Motor neuron (in vitro differentiated cells): ENCODE results near the gene SLC49A4. TPM values are rescaled to one million over a fixed set of nuclear protein-coding genes. Genes with fewer than 3 reads are reported as not detected.

Experiments
- ATAC-seq, 8 experiments: fragments of 200-7000 bp; cut with Tn5 transposase; replicated peaks in 6 of 8; 2 replicates each; pipeline ENCODE4 v1.8.0; 2021; ENCODE audit warnings: mild to moderate bottlenecking in 8 of 8, moderate library complexity in 8 of 8
- H3K27ac ChIP-seq, 2 donors: fragments of 250-450 bp; sonication (Bioruptor Pico); 2 replicates each; pipeline ENCODE4 v1.9.0; 2021; ENCODE audit warnings: antibody characterized with exemption in 2 of 2, mild to moderate bottlenecking in 2 of 2, moderate library complexity in 1 of 2
- H3K4me1 ChIP-seq, 2 donors: fragments of 250-450 bp; sonication (Bioruptor Pico); replicated peaks in 1 of 2; 2 replicates each; pipeline ENCODE4 v1.6.1; 2021; ENCODE audit warnings: antibody characterized with exemption in 2 of 2, mild to moderate bottlenecking in 2 of 2, moderate library complexity in 1 of 2
- H3K4me3 ChIP-seq, 5 donors: fragments of 250-450 bp; sonication (Bioruptor Pico); 2 replicates each; pipeline ENCODE4 v1.9.0; 2021; ENCODE audit warnings: antibody characterized with exemption in 5 of 5, mild to moderate bottlenecking in 5 of 5, moderate library complexity in 4 of 5
- WGBS, 10 experiments: fragments of 450-650 bp; shearing (Covaris generic); methylation state at CpG; one replicate each; pipeline ENCODE4 v1.0.0; 2022; 5-methylcytosine and 5-hydroxymethylcytosine counted together
- in situ Hi-C, 9 experiments: fragments of 400-800 bp; cut with MboI; loops; one replicate each; pipeline ENCODE4 v1.15.0; 2021; ENCODE audit warnings: low sequenced_read_pairs in 9 of 9, low pct_unique_long_range_greater_than_20kb in 2 of 9; ENCODE audit not compliant: unreplicated experiment in 9 of 9
- total RNA-seq, 8 experiments: library from RNA; unstranded; fragments of 300-600 nt; gene quantifications; 2 replicates each; pipeline versions ENCODE4 v1.2.3 to v1.2.4, GENCODE V29; 2022

The SLC49A4 gene
- total RNA-seq, 8 experiments from 2014 or later = 5.9 to 20.0 (median 10.3) TPM

DNA sequence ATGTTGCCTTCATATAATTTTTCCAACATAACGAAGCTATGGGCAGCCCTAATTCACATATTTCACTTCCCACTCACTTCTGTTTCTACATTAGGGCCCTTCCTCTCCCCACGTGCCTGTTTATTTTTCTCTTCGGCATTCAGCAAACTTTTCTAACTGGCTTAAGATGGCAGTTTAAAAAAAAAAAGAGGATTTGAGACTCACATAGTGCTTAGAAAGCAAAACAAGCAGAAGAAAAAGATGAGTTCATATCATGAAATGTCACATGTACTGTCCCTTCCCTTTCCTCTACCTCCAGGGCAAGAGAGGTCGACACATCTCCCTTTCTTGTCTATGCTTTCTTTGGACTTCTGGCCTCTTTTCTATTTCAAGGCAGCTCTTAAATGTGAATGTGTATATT, 30.6 kb downstream of the SLC49A4 start:
- Histone ChIP-seq H3K4me1 (no peaks in the 10 kb centered on the region), H3K27ac (no peak overlapping the region), H3K4me3 (no peak overlapping the region)
- 58 to 96% (median 82%) methylated on average over 1 to 4 of the region's 4 CpGs for WGBS, 10 experiments
- in situ Hi-C loops = no loop called here
- no peak for ATAC-seq

GRCh38 chr3:122826278-122826677, 31.4 kb downstream of the SLC49A4 start:
- no peak overlapping the region for H3K27ac ChIP-seq
- 100% methylated on average over 1 of the region's 1 CpG; no CpG with 5 or more reads in 3 of the 10 experiments for WGBS, 10 experiments
- H3K4me1 ChIP-seq = no peaks in the 10 kb centered on the region
- in situ Hi-C loops = no loop called here
- H3K4me3 ChIP-seq = no peak overlapping the region
- ATAC-seq = no peak

DNA sequence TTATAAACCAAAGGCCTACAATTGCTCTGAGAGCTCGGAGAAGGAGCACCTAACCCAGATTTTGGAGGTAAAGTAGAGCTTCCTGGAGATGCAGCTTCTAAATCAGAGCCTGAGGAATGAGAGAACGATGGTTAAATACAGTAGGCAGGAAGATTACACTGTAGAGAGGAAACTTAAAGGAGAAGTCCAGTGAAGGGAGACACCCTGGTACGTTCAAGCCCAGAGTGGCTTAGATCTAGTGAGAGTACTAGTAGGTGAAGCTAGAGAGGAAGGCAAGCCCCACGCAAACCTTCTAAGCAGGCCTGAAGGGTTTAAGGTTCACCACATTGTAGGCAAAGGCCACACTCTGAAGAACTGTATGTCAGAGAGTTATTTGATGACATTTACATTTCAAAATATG, 33.4 kb downstream of the SLC49A4 start:
- no peak for ATAC-seq
- in situ Hi-C loops = no loop called here
- H3K27ac ChIP-seq = no peak overlapping the region
- H3K4me3 ChIP-seq = no peak overlapping the region
- H3K4me1 ChIP-seq = no peaks in the 10 kb centered on the region
- 83 to 100% (median 94%) methylated on average over 1 to 4 of the region's 4 CpGs for WGBS, 10 experiments

- ATAC-seq = no peak
- Histone ChIP-seq H3K4me3 (no peak overlapping the region), H3K4me1 (no peaks in the 10 kb centered on the region), H3K27ac (no peak overlapping the region)
- in situ Hi-C loops = no loop called here
- WGBS, 10 experiments = 71 to 100% (median 90%) methylated on average over 1 to 2 of the region's 2 CpGs; no CpG with 5 or more reads in 1 of the 10 experiments
Observed at GRCh38 chr3:122835590-122835989, 40.7 kb downstream of the SLC49A4 start.

DNA sequence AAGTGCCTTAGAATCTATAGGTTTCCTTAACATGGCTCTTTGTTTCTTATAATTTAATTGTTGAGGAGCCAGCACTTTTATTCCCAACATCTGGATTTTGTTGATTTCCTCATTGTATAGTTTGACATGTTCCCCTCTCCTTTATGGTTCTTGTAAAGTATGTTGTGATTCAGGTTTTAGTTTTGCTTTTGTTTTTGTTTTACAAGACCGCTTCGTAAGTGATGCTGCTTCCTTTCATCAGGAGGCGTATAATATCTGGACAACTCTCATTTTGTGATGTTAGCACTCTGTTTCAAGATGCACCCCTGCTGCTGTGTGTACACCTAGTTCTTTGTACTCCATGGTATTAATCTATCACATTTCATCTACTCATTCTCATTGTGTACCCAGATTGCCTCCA, 48.7 kb downstream of the SLC49A4 start:
- 50 to 87% (median 67%) methylated on average over 3 of the region's 3 CpGs for WGBS, 10 experiments
- no peak for ATAC-seq
- no peaks in the 10 kb centered on the region for H3K4me1 ChIP-seq
- in situ Hi-C loops = no loop called here
- no peak overlapping the region for H3K4me3 ChIP-seq
- no peak overlapping the region for H3K27ac ChIP-seq

DNA sequence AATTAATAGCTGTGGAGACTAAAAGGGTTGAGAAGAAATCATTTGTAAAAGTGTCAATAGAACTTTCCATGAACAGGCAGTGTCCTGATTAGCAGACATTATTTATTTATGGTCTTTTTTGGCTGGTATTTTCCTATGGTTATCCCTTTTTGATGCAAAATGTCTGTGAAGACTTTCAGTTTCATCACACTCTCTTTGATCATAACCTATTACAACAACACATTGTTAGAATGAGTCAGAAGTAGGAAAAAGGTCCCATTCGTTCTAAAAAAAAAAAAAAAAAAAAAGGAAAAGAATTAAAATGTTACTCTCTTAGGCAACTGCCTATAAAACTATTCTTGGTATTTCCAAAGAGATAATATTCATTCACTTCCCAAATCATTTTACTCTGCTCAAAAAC, 62.1 kb downstream of the SLC49A4 start:
- in situ Hi-C loops = no loop called here
- 0 to 83% (median 56%) methylated on average over 1 of the region's 1 CpG; no CpG with 5 or more reads in 1 of the 10 experiments for WGBS, 10 experiments
- Histone ChIP-seq H3K27ac (no peak overlapping the region), H3K4me1 (no peaks in the 10 kb centered on the region), H3K4me3 (no peak overlapping the region)
- peak in 2 of 8 experiments; percentile 23 to 35 for ATAC-seq

GRCh38 chr3:122858373-122858772, 63.5 kb downstream of the SLC49A4 start:
- 13 to 90% (median 71%) methylated on average over 1 of the region's 1 CpG; no CpG with 5 or more reads in 1 of the 10 experiments for WGBS, 10 experiments
- no peaks in the 10 kb centered on the region for H3K4me1 ChIP-seq
- in situ Hi-C loops = no loop called here
- no peak overlapping the region for H3K4me3 ChIP-seq
- no peak for ATAC-seq
- no peak overlapping the region for H3K27ac ChIP-seq

DNA sequence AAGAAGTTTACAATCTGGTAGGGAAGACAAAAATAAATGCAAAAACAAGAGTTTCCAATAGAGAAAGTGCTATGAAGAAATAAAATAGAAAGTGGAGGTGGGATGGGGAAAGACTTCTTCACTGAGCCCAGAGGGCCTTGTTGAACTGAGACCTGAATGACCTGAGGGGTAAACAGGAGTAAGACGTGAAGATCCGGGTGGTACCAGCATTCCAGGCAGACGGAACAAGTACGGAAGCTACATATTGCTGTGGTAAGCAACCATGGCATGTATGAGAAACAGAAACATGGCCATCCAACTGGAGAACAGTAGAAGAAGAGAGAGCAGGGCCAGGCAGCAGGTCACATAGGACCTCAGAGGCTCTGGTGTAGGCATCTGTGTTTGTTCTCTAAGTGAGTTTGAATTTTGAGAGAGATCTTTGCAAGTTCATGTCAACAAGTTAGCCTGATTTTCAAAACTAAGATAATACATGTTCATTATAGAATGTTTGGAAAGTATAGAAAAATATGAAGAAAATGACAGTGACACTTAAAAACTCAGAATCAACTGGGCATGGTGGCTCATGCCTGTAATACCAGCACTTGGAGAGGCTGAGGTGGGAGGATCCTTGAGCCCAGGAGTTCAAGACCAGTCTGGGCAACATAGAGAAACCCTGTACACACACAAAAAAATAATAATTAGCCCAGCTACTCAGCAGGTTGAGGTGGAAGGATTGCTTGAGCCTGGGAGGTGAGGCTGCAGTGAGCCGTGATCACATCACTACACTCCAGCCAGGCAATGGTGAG, 64.3 kb downstream of the SLC49A4 start:
- Histone ChIP-seq H3K4me1 (no peaks in the 10 kb centered on the region), H3K27ac (no peak overlapping the region), H3K4me3 (no peak overlapping the region)
- no peak for ATAC-seq
- WGBS, 10 experiments = 63 to 100% (median 87%) methylated on average over 1 to 5 of the region's 5 CpGs; no CpG with 5 or more reads in 2 of the 10 experiments
- in situ Hi-C loops = no loop called here

GRCh38 chr3:122862381-122862780, 67.5 kb downstream of the SLC49A4 start:
- Histone ChIP-seq H3K4me3 (no peak overlapping the region), H3K27ac (no peak overlapping the region), H3K4me1 (no peaks in the 10 kb centered on the region)
- no peak for ATAC-seq
- in situ Hi-C loops = no loop called here

DNA sequence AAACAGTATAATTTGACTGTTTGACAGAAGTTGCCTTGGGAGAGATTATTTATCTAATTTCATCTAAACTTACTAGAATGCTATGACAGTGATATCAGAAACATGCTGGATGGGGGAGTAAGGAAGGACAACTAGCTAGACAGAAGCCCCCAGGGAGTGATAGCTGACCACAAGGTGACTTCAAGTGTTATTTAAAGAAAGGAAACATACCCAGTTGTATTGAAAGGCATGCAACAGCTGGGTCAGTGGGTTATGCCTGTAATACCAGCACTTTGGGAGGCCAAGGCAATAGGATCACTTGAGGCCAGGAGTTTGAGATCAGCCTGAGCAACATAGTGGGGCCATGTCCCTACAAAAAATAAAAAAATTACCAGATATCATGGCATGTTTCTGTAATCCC, 69.6 kb downstream of the SLC49A4 start:
- in situ Hi-C loops = no loop called here
- no peak overlapping the region for H3K4me3 ChIP-seq
- no peaks in the 10 kb centered on the region for H3K4me1 ChIP-seq
- no peak for ATAC-seq
- H3K27ac ChIP-seq = no peak overlapping the region

DNA sequence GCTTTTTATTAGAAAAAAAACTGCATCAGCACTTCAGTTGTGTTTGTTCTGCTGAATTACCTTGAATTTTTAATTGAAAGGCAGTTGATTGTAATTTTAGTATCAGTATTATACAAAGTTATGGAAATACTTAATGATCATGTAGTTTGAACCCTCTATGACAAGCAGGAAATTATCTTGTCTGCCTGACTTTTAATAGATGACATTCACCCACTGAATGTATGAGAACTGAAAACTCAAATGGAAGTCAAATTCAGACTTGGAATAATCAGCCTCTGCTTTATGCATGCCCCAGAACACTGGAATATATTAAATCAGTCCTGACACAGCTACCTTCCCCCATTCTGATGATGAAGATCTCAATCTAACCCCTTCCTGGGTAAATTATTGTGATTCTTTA, 73.5 kb downstream of the SLC49A4 start:
- ATAC-seq = no peak
- no peak overlapping the region for H3K27ac ChIP-seq
- H3K4me1 ChIP-seq = no peaks in the 10 kb centered on the region
- in situ Hi-C loops = no loop called here
- no peak overlapping the region for H3K4me3 ChIP-seq

- ATAC-seq = peak in 3 of 8 experiments; percentile 78 to 98 (median 91)
- Histone ChIP-seq H3K4me1 (no peaks in the 10 kb centered on the region), H3K27ac (no peak overlapping the region), H3K4me3 (no peak overlapping the region)
- WGBS, 10 experiments = 38 to 100% (median 88%) methylated on average over 1 to 8 of the region's 9 CpGs
- in situ Hi-C loops = no loop called here
Observed at GRCh38 chr3:122873741-122874515, 79.1 kb downstream of the SLC49A4 start.

DNA sequence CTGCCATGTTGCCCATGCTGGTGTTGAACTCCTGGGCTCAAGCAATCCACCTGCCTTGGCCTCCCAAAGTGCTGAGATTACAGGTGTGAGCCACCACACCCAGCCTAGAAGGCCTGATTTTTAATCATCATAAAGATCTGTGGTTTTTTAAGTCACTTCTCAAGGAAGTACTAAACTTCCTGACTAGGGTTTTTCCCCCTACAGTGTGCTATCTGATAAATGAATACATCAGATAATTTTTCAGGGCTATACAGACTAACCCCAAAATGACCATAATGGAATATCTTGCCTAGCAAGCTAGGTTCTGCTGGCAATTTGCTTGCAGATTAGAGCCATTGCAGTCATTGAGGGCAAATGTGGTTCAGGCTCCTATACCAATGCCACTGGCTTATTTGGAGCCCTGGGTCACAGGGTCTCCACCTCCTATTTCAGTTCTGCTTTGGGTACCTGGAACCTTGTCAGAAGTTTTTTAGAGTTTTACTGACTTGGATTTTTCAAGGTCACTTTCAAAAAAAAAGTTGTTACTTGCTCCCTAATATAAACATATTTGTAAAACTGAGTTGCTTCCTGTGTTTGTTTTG, 80.8 kb downstream of the SLC49A4 start:
- H3K27ac ChIP-seq = no peak overlapping the region
- H3K4me1 ChIP-seq = no peaks in the 10 kb centered on the region
- H3K4me3 ChIP-seq = no peak overlapping the region
- in situ Hi-C loops = no loop called here
- no peak for ATAC-seq
